ENCODE data around the gene ZNF618.

Gene ZNF618

DNA sequence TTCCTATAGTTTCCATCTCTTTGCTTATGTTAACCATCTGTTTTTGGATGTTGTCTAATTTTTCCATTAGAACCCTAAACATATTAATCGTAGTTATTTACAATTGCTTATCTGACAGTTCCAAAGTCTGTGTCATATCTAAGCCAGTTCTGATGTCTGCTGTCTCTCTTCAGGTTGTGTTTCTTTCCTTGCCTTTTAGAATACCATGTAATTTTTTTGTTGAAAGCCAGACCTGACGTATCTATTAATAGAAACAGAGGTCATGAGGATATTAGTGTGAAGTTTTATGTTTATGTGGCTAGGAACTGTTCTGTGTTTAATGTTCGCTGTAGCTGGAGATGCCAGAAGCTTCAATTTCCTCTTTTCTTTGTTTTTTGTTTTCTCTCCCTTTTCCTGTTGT, 52.2 kb downstream of the ZNF618 start:
- Histone ChIP-seq H3K4me3 (ENCODE audit: low read depth in 1 of 2, low read length in 2 of 2) (no peak overlapping the region), H3K27me3 (ENCODE audit: insufficient read depth, low read length, poor library complexity) (no peaks in the 10 kb centered on the region), H3K79me2 (ENCODE audit: insufficient read depth, low read length) (no peaks in the 10 kb centered on the region), H3K9ac (ENCODE audit: low read depth, low read length) (no peak overlapping the region), H2AFZ (ENCODE audit: low read depth, low read length) (no peak overlapping the region), H3K27ac (ENCODE audit: low read length) (no peak overlapping the region), H3K4me1 (ENCODE audit: insufficient read depth, low read length) (no peaks in the 10 kb centered on the region), H3K9me3 (ENCODE audit: insufficient read depth, low read length, severe bottlenecking) (no peaks in the 10 kb centered on the region), H4K20me1 (ENCODE audit: insufficient read depth, low read length) (no peaks in the 10 kb centered on the region), H3K36me3 (ENCODE audit: insufficient read depth, low read length) (no peaks in the 10 kb centered on the region), H3K4me2 (ENCODE audit: insufficient read depth, low read length) (no peak overlapping the region)
- ATAC-seq (ENCODE audit: insufficient read depth, low read depth) (no peak), DNase-seq (no peak)
- TF ChIP-seq, protein P1, sequence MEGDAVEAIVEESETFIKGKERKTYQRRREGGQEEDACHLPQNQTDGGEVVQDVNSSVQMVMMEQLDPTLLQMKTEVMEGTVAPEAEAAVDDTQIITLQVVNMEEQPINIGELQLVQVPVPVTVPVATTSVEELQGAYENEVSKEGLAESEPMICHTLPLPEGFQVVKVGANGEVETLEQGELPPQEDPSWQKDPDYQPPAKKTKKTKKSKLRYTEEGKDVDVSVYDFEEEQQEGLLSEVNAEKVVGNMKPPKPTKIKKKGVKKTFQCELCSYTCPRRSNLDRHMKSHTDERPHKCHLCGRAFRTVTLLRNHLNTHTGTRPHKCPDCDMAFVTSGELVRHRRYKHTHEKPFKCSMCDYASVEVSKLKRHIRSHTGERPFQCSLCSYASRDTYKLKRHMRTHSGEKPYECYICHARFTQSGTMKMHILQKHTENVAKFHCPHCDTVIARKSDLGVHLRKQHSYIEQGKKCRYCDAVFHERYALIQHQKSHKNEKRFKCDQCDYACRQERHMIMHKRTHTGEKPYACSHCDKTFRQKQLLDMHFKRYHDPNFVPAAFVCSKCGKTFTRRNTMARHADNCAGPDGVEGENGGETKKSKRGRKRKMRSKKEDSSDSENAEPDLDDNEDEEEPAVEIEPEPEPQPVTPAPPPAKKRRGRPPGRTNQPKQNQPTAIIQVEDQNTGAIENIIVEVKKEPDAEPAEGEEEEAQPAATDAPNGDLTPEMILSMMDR (IDR thresholded peaks at IDR 0.05; ENCODE audit: borderline replicate concordance, extremely low read depth, low read length, poor library complexity, severe bottlenecking): no peak
- no peak for TF ChIP-seq EZH2 (IDR thresholded peaks at IDR 0.05; ENCODE audit: borderline replicate concordance, low read depth, low read length, severe bottlenecking)

DNA sequence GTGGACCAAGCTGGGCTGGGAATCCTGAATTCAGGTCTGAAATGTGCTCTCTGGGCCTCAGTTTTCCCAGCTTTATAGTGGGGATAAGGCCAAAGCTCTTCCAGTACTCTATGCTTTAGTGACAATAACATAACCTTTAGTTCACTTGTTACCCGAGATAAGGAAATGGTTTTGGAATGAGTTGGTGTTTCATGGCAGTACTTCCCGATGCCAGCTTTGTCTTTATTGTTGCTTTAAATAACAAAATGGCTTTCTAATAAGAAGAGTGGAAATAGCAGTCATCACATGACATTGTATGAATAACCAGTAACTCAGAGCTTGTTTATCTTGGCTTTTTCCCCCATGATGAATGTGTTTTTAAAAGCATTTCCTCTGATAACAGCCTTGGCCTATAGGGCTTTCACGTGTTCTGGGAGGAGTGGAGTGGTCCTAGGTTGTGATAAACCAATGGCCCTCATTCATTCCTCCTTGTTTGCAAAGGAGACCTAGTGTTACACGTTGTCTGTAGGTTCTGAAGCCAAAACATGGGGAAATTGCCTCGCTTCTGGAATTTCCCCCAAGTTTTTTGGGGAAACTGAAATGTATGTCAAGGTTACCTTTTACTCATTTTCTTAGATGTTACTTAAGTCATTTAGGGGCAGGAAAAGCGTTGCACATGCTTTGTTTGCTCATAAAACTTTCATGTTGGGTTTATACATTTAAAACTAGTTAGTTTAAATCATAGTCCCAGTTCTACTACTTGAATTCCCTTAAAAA, 53.7 kb downstream of the ZNF618 start:
- DNase-seq (no peak), ATAC-seq (ENCODE audit: insufficient read depth, low read depth) (no peak)
- no peaks in the 10 kb centered on the region for H3K27me3 ChIP-seq (ENCODE audit: insufficient read depth, low read length, poor library complexity)
- no peak for TF ChIP-seq EZH2 (IDR thresholded peaks at IDR 0.05; ENCODE audit: borderline replicate concordance, low read depth, low read length, severe bottlenecking)
- TF ChIP-seq, protein P1 (IDR thresholded peaks at IDR 0.05; ENCODE audit: borderline replicate concordance, extremely low read depth, low read length, poor library complexity, severe bottlenecking): no peak
- no peak overlapping the region for H2AFZ ChIP-seq (ENCODE audit: low read depth, low read length)
- no peaks in the 10 kb centered on the region for H3K36me3 ChIP-seq (ENCODE audit: insufficient read depth, low read length)
- no peak overlapping the region for H3K4me2 ChIP-seq (ENCODE audit: insufficient read depth, low read length)
- no peaks in the 10 kb centered on the region for H3K79me2 ChIP-seq (ENCODE audit: insufficient read depth, low read length)
- no peak overlapping the region for H3K4me3 ChIP-seq (ENCODE audit: low read depth in 1 of 2, low read length in 2 of 2)
- H3K27ac ChIP-seq (ENCODE audit: low read length): no peak overlapping the region
- H3K4me1 ChIP-seq (ENCODE audit: insufficient read depth, low read length): no peaks in the 10 kb centered on the region
- H3K9ac ChIP-seq (ENCODE audit: low read depth, low read length): no peak overlapping the region
- no peaks in the 10 kb centered on the region for H4K20me1 ChIP-seq (ENCODE audit: insufficient read depth, low read length)
- H3K9me3 ChIP-seq (ENCODE audit: insufficient read depth, low read length, severe bottlenecking): no peaks in the 10 kb centered on the region

DNA sequence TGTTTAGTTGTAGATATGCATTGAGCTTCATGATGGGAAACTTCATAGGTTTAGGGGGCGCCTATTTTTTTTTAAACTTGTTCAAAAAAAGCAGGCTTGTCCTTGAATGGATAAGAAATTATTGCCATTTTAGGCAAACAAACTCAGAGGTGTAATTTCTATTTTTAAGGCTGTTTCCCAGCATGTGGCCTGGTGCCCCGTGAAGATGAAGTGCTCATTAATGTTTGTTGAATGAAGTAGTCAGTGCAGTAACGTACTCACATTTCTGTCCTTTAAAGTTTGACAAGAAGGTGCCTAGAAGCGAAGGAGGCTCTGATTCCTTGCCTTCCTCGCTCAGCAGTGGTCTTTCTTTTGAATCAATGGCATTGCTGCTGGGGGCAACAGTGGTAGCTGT, 54.3 kb downstream of the ZNF618 start:
- ATAC-seq (ENCODE audit: insufficient read depth, low read depth) (no peak), DNase-seq (no peak)
- Histone ChIP-seq H3K36me3 (ENCODE audit: insufficient read depth, low read length) (no peaks in the 10 kb centered on the region), H3K79me2 (ENCODE audit: insufficient read depth, low read length) (no peaks in the 10 kb centered on the region), H3K27ac (ENCODE audit: low read length) (no peak overlapping the region), H3K4me3 (ENCODE audit: low read depth in 1 of 2, low read length in 2 of 2) (no peak overlapping the region), H3K4me1 (ENCODE audit: insufficient read depth, low read length) (no peaks in the 10 kb centered on the region), H2AFZ (ENCODE audit: low read depth, low read length) (no peak overlapping the region), H3K27me3 (ENCODE audit: insufficient read depth, low read length, poor library complexity) (no peaks in the 10 kb centered on the region), H3K9ac (ENCODE audit: low read depth, low read length) (no peak overlapping the region), H3K9me3 (ENCODE audit: insufficient read depth, low read length, severe bottlenecking) (no peaks in the 10 kb centered on the region), H4K20me1 (ENCODE audit: insufficient read depth, low read length) (no peaks in the 10 kb centered on the region), H3K4me2 (ENCODE audit: insufficient read depth, low read length) (no peak overlapping the region)
- no peak for TF ChIP-seq EZH2 (IDR thresholded peaks at IDR 0.05; ENCODE audit: borderline replicate concordance, low read depth, low read length, severe bottlenecking)
- TF ChIP-seq, protein P1 (IDR thresholded peaks at IDR 0.05; ENCODE audit: borderline replicate concordance, extremely low read depth, low read length, poor library complexity, severe bottlenecking): no peak
